H7 (cell line): Measurements from ENCODE around the gene TRIM58. TPM values are rescaled to one million over a fixed set of nuclear protein-coding genes. Genes with fewer than 3 reads are reported as not detected.
A peak's percentile ranks its signal among the peaks of the same experiment; 100 is the strongest.

Experiments used
- DNase-seq: peaks from one replicate; pipeline ENCODE4 v3.0.0; 2012
- H3K27me3 ChIP-seq: 2 replicates; pipeline ENCODE4 v1.6.0; 2011; ENCODE audit warnings: mild to moderate bottlenecking, low read length; ENCODE audit not compliant: control insufficient read depth, insufficient read depth
- H3K36me3 ChIP-seq: replicated peaks from 2 replicates; pipeline ENCODE4 v1.5.1; 2011; ENCODE audit warnings: low read length; ENCODE audit not compliant: control insufficient read depth, insufficient read depth
- H3K4me3 ChIP-seq: 2 replicates; pipeline ENCODE4 v1.5.1; 2011; ENCODE audit warnings: low read depth, mild to moderate bottlenecking, control low read depth, low read length, moderate library complexity; ENCODE audit not compliant: insufficient read depth
- total RNA-seq: library from RNA; depleted of rRNA; stranded (reverse); fragments of >200 nt; shearing (Covaris generic); gene quantifications from 2 replicates; pipeline ENCODE4 v1.2.3, GENCODE V29; 2014; rRNA removed

TRIM58 gene
- 0.04 and 0.10 TPM in 2 replicates for total RNA-seq

- no peak within 1 kb of the TSS for H3K4me3 ChIP-seq
- no peaks in the 10 kb centered on the region for H3K36me3 ChIP-seq
- DNase-seq: peak; percentile 84
- H3K27me3 ChIP-seq: no peaks in the 10 kb centered on the region
Measured at GRCh38 chr1:247857069-247857984, at the start of gene TRIM58. Gene TRIM58 (plus strand): TSS chr1:247857187. CDS start chr1:247857247, 60 bp downstream.

GRCh38 chr1:247812637-247813036, 44.4 kb upstream of the TRIM58 start:
- no peak for DNase-seq
- Histone ChIP-seq H3K27me3 (no peaks in the 10 kb centered on the region), H3K36me3 (no peaks in the 10 kb centered on the region), H3K4me3 (no peak overlapping the region)

- no peaks in the 10 kb centered on the region for H3K36me3 ChIP-seq
- DNase-seq: no peak
- no peaks in the 10 kb centered on the region for H3K27me3 ChIP-seq
- no peak overlapping the region for H3K4me3 ChIP-seq
Measured at GRCh38 chr1:247822060-247822459, 34.9 kb upstream of the TRIM58 start.

- Histone ChIP-seq H3K27me3 (no peaks in the 10 kb centered on the region), H3K36me3 (no peaks in the 10 kb centered on the region), H3K4me3 (no peak within 1 kb of the TSS)
- DNase-seq: no peak
Measured at GRCh38 chr1:247824023-247824422, 33.0 kb upstream of the TRIM58 start, which contains the start of gene OR14A16. Gene OR14A16 (minus strand): TSS chr1:247824119. CDS start chr1:247815729, 8,390 bp downstream.

- Histone ChIP-seq H3K27me3 (no peaks in the 10 kb centered on the region), H3K36me3 (no peaks in the 10 kb centered on the region), H3K4me3 (no peak overlapping the region)
- DNase-seq: no peak
Measured at GRCh38 chr1:247825362-247825761, 31.6 kb upstream of the TRIM58 start.

GRCh38 chr1:247829656-247830055, 27.3 kb upstream of the TRIM58 start:
- H3K27me3 ChIP-seq: no peaks in the 10 kb centered on the region
- no peaks in the 10 kb centered on the region for H3K36me3 ChIP-seq
- no peak for DNase-seq
- H3K4me3 ChIP-seq: no peak overlapping the region

GRCh38 chr1:247833601-247834000, 23.4 kb upstream of the TRIM58 start:
- Histone ChIP-seq H3K27me3 (no peaks in the 10 kb centered on the region), H3K4me3 (no peak overlapping the region), H3K36me3 (no peaks in the 10 kb centered on the region)
- DNase-seq: peak; percentile 51

- Histone ChIP-seq H3K27me3 (no peaks in the 10 kb centered on the region), H3K36me3 (no peaks in the 10 kb centered on the region), H3K4me3 (no peak overlapping the region)
- DNase-seq: no peak
Measured at GRCh38 chr1:247840818-247841217, 16.2 kb upstream of the TRIM58 start.

- no peak within 1 kb of the TSS for H3K4me3 ChIP-seq
- no peaks in the 10 kb centered on the region for H3K27me3 ChIP-seq
- DNase-seq: no peak
- no peaks in the 10 kb centered on the region for H3K36me3 ChIP-seq
Measured at GRCh38 chr1:247841796-247842195, 15.2 kb upstream of the TRIM58 start, which contains the start of gene OR11L1. Gene OR11L1 (minus strand): TSS chr1:247841896. CDS start chr1:247841896, 0 bp downstream.

- Histone ChIP-seq H3K36me3 (no peaks in the 10 kb centered on the region), H3K4me3 (no peak overlapping the region), H3K27me3 (no peaks in the 10 kb centered on the region)
- DNase-seq: no peak
Measured at GRCh38 chr1:247843411-247843810, 13.6 kb upstream of the TRIM58 start.

GRCh38 chr1:247845011-247845692, 11.8 kb upstream of the TRIM58 start:
- H3K4me3 ChIP-seq: no peak overlapping the region
- no peaks in the 10 kb centered on the region for H3K27me3 ChIP-seq
- H3K36me3 ChIP-seq: no peaks in the 10 kb centered on the region
- no peak for DNase-seq

- Histone ChIP-seq H3K36me3 (no peaks in the 10 kb centered on the region), H3K4me3 (no peak overlapping the region), H3K27me3 (no peaks in the 10 kb centered on the region)
- no peak for DNase-seq
Measured at GRCh38 chr1:247845693-247846017, 11.3 kb upstream of the TRIM58 start.

GRCh38 chr1:247848346-247848745, 8.6 kb upstream of the TRIM58 start:
- Histone ChIP-seq H3K36me3 (no peaks in the 10 kb centered on the region), H3K4me3 (no peak overlapping the region), H3K27me3 (no peaks in the 10 kb centered on the region)
- DNase-seq: no peak

GRCh38 chr1:247849616-247850015, 7.4 kb upstream of the TRIM58 start:
- no peak for DNase-seq
- H3K36me3 ChIP-seq: no peaks in the 10 kb centered on the region
- H3K27me3 ChIP-seq: no peaks in the 10 kb centered on the region
- H3K4me3 ChIP-seq: no peak overlapping the region
